Mesothelial cell of epicardium (in vitro differentiated cells): ENCODE data around the gene CD101. TPM values are rescaled to one million over a fixed set of nuclear protein-coding genes. Genes with fewer than 3 reads are reported as not detected.

ENCODE experiments used
- DNase-seq, 2 experiments: peaks; one replicate each; pipeline ENCODE4 v3.0.0; 2021; ENCODE audit warnings: low spot score in 2 of 2; ENCODE audit not compliant: unreplicated experiment in 2 of 2
- H3K27ac Mint-ChIP-seq: 2 replicates; pipeline ENCODE4 v1.8.0; 2021; ENCODE audit warnings: mixed read lengths
- H3K27me3 Mint-ChIP-seq: 2 replicates; pipeline ENCODE4 v1.8.0; 2021; ENCODE audit warnings: low read depth, mixed read lengths
- H3K36me3 Mint-ChIP-seq: 2 replicates; pipeline ENCODE4 v1.8.0; 2021; ENCODE audit warnings: mixed read lengths
- H3K4me1 Mint-ChIP-seq: 2 replicates; pipeline ENCODE4 v1.8.0; 2021; ENCODE audit warnings: mixed read lengths
- H3K4me3 Mint-ChIP-seq: 2 replicates; pipeline ENCODE4 v1.8.0; 2021; ENCODE audit warnings: mild to moderate bottlenecking, moderate library complexity, mixed read lengths
- H3K9me3 Mint-ChIP-seq: 2 replicates; pipeline ENCODE4 v1.8.0; 2021; ENCODE audit warnings: mixed read lengths
- CTCF ChIP-seq: fragments of 200-600 bp; sonication (generic); IDR thresholded peaks from one replicate; pipeline ENCODE4 v1.5.0; 2021; ENCODE audit warnings: antibody characterized with exemption; ENCODE audit not compliant: unreplicated experiment
- total RNA-seq: library from RNA; stranded (reverse); gene quantifications from 3 replicates; pipeline ENCODE4 v1.2.1, GENCODE V29; 2021

Gene CD101
- total RNA-seq, 1 donor from 2014 or later, result 3.7 TPM

- H3K27me3 Mint-ChIP-seq, result no peaks in the 10 kb centered on the region
- H3K4me1 Mint-ChIP-seq, result peaks cover 2% of the 10 kb centered on the region
- H3K4me3 Mint-ChIP-seq, result no peak overlapping the region
- TF ChIP-seq CTCF, result no peak
- no peak for DNase-seq
- no peak overlapping the region for H3K27ac Mint-ChIP-seq
- H3K36me3 Mint-ChIP-seq, result peaks cover 2% of the 10 kb centered on the region
- H3K9me3 Mint-ChIP-seq, result no peaks in the 10 kb centered on the region
These were observed 7.6 kb downstream of the CD101 start for GRCh38 chr1:117009132-117009531.

GRCh38 chr1:117010310-117010969 lies 8.9 kb downstream of the CD101 start:
- Mint-ChIP-seq H3K4me1 (peaks cover 2% of the 10 kb centered on the region), H3K27me3 (no peaks in the 10 kb centered on the region), H3K27ac (no peak overlapping the region), H3K9me3 (no peaks in the 10 kb centered on the region), H3K4me3 (no peak overlapping the region), H3K36me3 (peaks cover 2% of the 10 kb centered on the region)
- DNase-seq, result no peak
- no peak for TF ChIP-seq CTCF

GRCh38 chr1:117011334-117011733 lies 9.8 kb downstream of the CD101 start:
- Mint-ChIP-seq H3K4me3 (no peak overlapping the region), H3K27me3 (no peaks in the 10 kb centered on the region), H3K27ac (no peak overlapping the region), H3K36me3 (peaks cover 2% of the 10 kb centered on the region), H3K9me3 (no peaks in the 10 kb centered on the region), H3K4me1 (peaks cover 4% of the 10 kb centered on the region)
- DNase-seq, result no peak
- TF ChIP-seq CTCF, result no peak

GRCh38 chr1:117013309-117013858 lies 11.8 kb downstream of the CD101 start:
- no peak for DNase-seq
- H3K27me3 Mint-ChIP-seq, result no peaks in the 10 kb centered on the region
- peaks cover 2% of the 10 kb centered on the region for H3K36me3 Mint-ChIP-seq
- H3K27ac Mint-ChIP-seq, result no peak overlapping the region
- peaks cover 4% of the 10 kb centered on the region for H3K4me1 Mint-ChIP-seq
- no peaks in the 10 kb centered on the region for H3K9me3 Mint-ChIP-seq
- no peak for TF ChIP-seq CTCF
- H3K4me3 Mint-ChIP-seq, result no peak overlapping the region

- Mint-ChIP-seq H3K27me3 (no peaks in the 10 kb centered on the region), H3K4me3 (no peak overlapping the region), H3K9me3 (no peaks in the 10 kb centered on the region), H3K27ac (no peak overlapping the region), H3K4me1 (peaks cover 4% of the 10 kb centered on the region), H3K36me3 (peaks cover 2% of the 10 kb centered on the region)
- TF ChIP-seq CTCF, result no peak
- DNase-seq, result no peak
These were observed 12.6 kb downstream of the CD101 start for GRCh38 chr1:117014209-117014608.
